Subcutaneous adipose tissue (tissue), 4 donors: ENCODE data around the gene ELFN2. TPM values are rescaled to one million over a fixed set of nuclear protein-coding genes. Genes with fewer than 3 reads are reported as not detected.

Source experiments
- total RNA-seq, 4 donors: library from RNA; depleted of rRNA; stranded (reverse); fragments of >200 nt; gene quantifications; one replicate each; pipeline ENCODE4 v1.1.0, GENCODE V29; 2016
- TF ChIP-seq, protein P1 (sequence below): fragments of 450-650 bp; IDR thresholded peaks from one replicate; pipeline ENCODE4 v1.5.1; 2016; ENCODE audit warnings: low read depth, mild to moderate bottlenecking, control low read depth, antibody characterized with exemption, moderate library complexity

Gene ELFN2
- total RNA-seq, 4 donors from 2014 or later, result not detected

DNA sequence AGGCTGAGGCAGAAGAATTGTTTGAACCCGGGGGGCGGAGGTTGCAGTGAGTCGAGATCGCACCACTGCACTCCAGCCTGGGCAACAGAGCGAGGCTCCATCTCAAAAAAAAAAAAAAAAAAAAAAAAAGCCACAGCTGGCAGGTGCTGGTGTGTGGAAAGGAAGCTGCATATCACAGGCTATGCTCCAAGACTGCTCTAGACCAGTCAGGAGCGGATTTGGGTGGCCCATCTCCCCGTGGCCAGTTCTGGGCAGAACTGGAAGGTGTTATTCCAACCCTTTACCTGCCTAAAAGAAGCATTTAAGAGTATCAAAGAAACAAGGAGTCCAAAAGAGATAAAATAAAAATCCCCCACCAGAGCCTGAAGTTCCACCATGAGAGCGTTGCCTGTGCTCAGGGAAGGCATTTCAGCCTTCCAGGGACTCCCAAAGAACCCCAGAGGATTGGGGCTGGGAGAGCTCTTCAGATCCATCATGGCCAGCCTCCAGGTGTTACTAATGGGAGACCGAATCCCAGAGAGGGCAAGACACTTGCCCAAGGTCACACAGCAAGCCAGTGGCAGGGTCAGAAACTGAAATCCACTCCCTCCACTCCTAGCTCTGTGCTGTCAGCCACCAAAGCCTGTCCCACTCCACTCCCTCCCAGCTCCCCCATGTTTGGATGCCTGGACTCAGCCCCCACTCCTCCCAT is 44.6 kb upstream of the ELFN2 start:
- TF ChIP-seq, protein P1, sequence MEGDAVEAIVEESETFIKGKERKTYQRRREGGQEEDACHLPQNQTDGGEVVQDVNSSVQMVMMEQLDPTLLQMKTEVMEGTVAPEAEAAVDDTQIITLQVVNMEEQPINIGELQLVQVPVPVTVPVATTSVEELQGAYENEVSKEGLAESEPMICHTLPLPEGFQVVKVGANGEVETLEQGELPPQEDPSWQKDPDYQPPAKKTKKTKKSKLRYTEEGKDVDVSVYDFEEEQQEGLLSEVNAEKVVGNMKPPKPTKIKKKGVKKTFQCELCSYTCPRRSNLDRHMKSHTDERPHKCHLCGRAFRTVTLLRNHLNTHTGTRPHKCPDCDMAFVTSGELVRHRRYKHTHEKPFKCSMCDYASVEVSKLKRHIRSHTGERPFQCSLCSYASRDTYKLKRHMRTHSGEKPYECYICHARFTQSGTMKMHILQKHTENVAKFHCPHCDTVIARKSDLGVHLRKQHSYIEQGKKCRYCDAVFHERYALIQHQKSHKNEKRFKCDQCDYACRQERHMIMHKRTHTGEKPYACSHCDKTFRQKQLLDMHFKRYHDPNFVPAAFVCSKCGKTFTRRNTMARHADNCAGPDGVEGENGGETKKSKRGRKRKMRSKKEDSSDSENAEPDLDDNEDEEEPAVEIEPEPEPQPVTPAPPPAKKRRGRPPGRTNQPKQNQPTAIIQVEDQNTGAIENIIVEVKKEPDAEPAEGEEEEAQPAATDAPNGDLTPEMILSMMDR, result no peak

DNA sequence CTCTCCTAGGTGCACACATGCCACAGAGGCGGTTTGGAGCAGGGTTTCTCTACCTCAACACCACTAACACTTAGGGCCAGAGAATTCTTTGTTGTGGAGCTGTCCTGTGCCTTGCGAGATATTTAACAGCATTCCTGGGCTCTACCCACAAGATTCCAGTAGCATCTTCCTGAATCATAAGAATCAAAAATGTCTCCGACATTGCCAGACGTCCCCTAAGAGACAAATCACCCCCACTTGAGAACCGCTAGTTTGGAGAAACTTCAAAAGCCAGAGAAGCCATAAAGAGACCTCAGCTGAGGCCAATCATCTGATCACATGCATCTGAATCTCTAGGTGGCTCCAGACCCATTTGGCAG is 42.8 kb upstream of the ELFN2 start:
- TF ChIP-seq, protein P1, result no peak

DNA sequence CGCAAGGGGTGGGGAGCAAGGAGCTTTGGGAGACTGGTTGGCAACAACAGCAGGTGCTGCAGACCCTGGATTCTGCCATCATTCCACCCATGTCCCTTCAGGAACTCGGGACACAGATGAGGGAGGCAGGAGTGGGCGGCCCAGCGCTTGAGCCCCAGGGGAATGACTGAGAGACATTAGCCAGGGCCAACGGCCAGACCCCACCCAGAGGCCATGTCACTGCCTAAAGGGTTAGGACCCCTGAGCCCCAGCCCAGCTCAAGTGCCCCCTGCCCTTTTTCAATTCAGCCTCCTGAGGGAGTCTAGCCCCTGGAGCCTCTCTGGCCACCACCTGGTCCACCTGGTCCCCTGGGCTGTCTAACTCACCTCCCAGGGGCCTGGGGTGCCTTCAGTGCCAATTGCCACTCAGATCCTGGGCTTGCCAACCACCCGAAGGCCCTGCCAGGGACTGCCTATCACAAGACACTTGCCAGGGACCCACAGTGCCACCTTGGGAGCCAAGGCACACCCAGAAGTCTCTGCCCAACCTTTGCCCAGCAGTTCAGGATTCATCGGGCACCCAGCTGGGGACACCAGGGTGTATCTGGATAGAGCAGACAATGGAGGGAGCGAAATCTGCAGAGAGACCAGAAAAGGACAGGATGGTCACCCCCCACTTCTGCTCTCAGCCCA is 42.3 kb upstream of the ELFN2 start:
- TF ChIP-seq, protein P1, result no peak

DNA sequence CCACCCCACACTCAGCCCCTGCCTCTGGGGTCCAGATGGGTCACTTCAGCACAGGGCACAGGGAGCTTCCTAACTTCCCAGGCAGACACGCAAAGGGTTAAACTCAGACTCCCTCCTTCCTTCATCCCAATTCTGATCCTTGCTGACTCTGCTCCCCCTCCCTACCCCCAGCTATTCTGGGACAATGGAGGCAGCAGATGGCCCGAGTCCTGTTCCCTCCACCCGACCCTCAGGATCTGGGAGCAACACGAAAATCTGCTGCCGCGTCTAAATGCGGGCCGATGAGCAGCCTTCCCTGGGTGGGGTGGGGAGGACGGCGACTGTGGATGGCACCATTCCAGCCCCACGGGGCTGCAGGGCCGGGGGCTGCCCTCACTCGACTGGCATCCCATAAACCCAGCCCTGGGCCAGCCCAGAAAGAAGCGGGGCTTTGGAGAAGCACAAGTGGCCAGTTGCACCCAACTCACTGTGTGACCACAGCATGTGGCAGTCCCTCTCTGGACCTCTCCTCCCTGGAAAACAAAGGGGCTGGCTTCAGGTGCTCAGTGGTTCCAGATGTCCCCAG is 40.2 kb upstream of the ELFN2 start:
- TF ChIP-seq, protein P1, result no peak

DNA sequence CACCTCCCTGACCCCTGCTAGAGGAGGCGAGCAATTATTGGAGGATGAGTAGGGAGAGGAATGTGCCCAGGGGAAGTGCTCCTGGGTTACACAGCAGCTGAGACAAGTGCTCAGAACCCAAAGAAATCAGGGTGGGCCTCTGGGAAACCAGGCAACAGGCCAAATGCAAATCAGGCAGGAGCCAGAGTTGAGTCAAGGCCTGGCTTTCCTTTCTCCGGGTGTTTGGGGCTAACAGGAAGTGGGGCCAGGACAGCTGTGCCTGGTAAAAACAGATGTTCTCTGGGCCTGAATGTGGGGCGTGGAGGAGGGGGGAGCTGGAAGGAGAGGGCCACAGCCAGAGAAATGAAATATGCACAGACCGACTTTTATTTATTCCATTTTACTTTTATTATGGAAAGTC is 36.9 kb upstream of the ELFN2 start:
- TF ChIP-seq, protein P1, result no peak

DNA sequence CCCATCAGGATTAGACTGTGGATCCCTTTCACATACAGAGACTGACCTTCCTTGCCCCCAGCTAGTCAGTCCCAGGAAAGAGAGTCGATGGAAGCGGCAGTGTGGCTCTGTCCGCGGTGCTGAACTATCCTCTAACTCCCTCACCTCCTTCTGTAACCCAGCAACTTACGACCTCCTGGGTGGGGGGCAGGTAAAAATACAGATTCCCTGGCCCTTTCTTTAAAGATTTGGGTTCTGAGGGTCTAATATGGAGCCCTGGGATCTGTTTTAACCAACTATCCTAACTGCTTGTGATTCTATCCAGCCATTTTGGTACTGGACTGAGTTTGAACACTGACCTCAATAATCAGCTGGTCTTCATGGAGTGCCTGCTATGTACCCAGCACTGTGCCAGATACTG is 35.7 kb upstream of the ELFN2 start:
- TF ChIP-seq, protein P1, result no peak

DNA sequence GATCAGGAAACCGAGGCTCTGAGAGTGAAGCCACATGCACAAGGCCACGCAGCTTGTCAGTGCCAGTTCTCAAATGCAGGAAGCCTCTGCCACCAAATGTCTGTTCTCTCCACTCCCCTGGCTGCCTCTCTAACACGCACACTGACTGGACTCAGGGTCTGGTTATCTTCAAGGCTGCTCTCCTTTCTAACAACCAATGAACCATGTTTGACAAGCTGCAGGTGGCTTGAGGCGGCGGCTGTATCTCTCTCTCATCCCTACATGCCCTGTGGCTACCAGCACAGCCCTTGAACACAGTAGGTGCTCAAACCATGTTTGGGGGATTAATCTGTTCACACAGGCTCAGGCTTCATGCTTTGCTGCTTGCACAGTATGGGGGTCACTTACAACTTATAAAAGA is 35.2 kb upstream of the ELFN2 start:
- TF ChIP-seq, protein P1, result no peak
